Measurements from ENCODE around the gene ELAPOR1.

DNA sequence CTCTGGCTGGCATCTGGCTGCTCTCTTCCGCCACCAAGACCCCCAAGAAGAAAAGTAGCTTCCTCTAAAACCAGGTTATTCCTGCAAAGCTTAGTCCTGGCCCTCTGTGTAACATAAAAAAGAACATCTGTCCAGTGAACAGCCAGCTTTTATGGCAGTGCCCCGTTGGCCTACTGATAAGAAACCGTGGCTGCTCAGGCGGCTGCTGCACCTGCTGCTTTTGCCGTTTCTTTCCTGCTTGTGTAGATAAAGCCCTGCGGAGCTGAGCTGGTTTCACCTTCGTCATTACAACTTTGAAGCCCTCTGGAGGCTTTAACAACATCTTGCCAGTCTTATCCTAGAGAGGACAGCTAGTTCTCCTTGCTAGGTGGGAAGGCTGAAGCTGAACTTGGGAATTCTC is 20.5 kb downstream of the ELAPOR1 start:
- TF ChIP-seq EZH2 (IDR thresholded peaks at IDR 0.05) (no peak), POLR2AphosphoS5 (IDR thresholded peaks at IDR 0.05; ENCODE audit: borderline replicate concordance, low read depth, low read length) (no peak)

Measured in SK-N-MC (cell line).